SK-N-MC (cell line): ENCODE data around the gene FSTL4.

Source experiments
- DNase-seq: peaks from one replicate; pipeline ENCODE4 v3.0.0-alpha.2; 2011; ENCODE audit warnings: low read depth, low spot score
- H3K27ac ChIP-seq: fragments of 200-600 bp; sonication (generic); 2 replicates; pipeline ENCODE4 v1.5.1; 2016; ENCODE audit warnings: mixed run types
- H3K36me3 ChIP-seq: fragments of 200-600 bp; sonication (generic); 2 replicates; pipeline ENCODE4 v1.6.1; 2017; ENCODE audit warnings: antibody characterized with exemption, low read length, mixed read lengths; ENCODE audit not compliant: insufficient read depth
- H3K4me3 ChIP-seq: fragments of 200-600 bp; sonication (generic); 2 replicates; pipeline ENCODE4 v1.5.1; 2016
- H3K9ac ChIP-seq: fragments of 200-600 bp; sonication (generic); 2 replicates; pipeline ENCODE4 v1.8.0; 2017; ENCODE audit warnings: mixed run types, mixed read lengths; ENCODE audit not compliant: insufficient read length
- H3K9me3 ChIP-seq: fragments of 200-600 bp; sonication (generic); 2 replicates; pipeline ENCODE4 v1.6.1; 2017; ENCODE audit warnings: low read depth, mild to moderate bottlenecking, antibody characterized with exemption, low read length, moderate library complexity, mixed read lengths
- EZH2 ChIP-seq: fragments of 200-600 bp; sonication (generic); IDR thresholded peaks from one replicate; pipeline ENCODE4 v1.6.1; 2017; ENCODE audit warnings: antibody characterized with exemption
- FOXP2 ChIP-seq: optimal IDR thresholded peaks from 2 replicates; pipeline ENCODE3; 2011; ENCODE audit warnings: mild to moderate bottlenecking, moderate library complexity; ENCODE audit not compliant: insufficient read depth; ENCODE audit errors: extremely low read length, control extremely low read depth
- POLR2AphosphoS5 ChIP-seq: IDR thresholded peaks from 2 replicates; pipeline ENCODE4 v1.6.1; 2012; ENCODE audit warnings: mild to moderate bottlenecking, low read depth, low read length, borderline replicate concordance

FSTL4 gene

DNA sequence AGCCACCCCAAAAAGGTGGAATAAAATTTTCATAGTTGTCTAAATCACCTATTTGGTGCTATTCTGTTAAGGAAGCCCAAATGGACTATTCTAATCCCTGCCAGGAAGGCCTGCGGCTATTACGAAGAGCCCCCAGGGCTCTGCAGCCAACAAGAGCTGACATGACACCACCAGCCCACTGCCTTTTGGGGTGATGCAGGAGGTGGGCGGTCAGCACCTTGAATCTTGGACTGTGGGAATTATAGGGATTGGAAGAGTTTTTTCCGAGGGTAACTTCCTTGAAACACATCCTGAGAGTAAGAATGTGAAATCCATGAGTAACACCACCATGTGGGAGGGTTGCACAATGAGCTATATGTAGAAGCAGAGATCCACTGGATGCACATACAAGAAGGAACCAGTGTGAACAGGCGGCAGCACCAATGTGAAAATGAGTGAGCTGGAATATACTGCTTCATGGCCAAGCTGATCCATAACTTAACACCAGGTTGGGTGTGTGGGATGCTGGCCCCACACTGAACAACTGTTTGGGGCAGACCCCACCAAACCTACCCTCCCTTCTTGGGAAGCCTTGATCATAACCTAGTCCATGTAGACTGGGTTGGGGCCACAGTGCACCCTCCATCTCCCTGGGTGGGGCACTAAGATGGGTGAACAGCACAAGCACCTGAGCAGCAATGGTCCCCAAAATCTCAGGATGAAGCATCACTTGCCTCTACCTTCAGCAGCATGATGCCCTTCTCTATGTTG, 239.0 kb downstream of the FSTL4 start:
- Histone ChIP-seq H3K9me3 (peaks cover 5% of the 10 kb centered on the region; the same call in 1 of the 2 replicates), H3K4me3 (no peak overlapping the region), H3K27ac (no peak overlapping the region), H3K9ac (no peak overlapping the region), H3K36me3 (no peaks in the 10 kb centered on the region)
- no peak for DNase-seq
- TF ChIP-seq POLR2AphosphoS5, result no peak
- TF ChIP-seq FOXP2, result no peak
- no peak for TF ChIP-seq EZH2

DNA sequence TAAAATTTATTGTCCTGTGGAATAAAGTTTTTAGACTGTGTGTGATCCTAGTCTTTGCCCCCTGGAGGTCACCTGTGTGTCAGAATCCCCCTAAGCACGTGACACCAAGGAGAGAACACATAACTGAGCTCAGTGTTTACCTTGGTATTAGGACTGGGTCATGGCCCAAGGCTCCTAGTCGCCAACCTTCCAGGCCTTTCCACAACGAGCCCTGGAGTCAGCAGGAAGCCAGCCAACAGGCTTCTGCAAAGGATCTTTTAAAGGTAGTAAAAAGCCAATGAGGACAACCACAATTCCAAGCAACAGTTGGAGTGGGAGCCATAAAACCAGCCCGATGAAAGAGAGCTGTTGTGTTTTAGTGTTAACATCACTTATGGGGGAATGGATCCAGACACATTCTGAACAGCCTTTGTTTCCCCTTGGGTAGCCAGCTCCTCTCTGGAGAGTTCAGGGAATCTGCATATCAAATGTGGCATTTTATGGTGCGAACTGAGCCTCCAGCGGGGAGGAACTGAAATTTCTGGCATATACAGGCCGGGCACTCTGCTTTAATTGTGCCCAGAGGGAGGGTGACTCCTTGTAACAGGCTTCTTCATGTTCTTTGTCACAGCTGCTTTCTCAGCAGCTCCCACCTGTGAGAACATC, 239.9 kb downstream of the FSTL4 start:
- H3K36me3 ChIP-seq, result no peaks in the 10 kb centered on the region
- no peaks in the 10 kb centered on the region; the same call in 1 of the 2 replicates for H3K9me3 ChIP-seq
- DNase-seq, result no peak
- TF ChIP-seq POLR2AphosphoS5, result no peak
- TF ChIP-seq FOXP2, result no peak
- TF ChIP-seq EZH2, result no peak
- H3K4me3 ChIP-seq, result no peak overlapping the region
- no peak overlapping the region for H3K27ac ChIP-seq
- no peak overlapping the region for H3K9ac ChIP-seq

DNA sequence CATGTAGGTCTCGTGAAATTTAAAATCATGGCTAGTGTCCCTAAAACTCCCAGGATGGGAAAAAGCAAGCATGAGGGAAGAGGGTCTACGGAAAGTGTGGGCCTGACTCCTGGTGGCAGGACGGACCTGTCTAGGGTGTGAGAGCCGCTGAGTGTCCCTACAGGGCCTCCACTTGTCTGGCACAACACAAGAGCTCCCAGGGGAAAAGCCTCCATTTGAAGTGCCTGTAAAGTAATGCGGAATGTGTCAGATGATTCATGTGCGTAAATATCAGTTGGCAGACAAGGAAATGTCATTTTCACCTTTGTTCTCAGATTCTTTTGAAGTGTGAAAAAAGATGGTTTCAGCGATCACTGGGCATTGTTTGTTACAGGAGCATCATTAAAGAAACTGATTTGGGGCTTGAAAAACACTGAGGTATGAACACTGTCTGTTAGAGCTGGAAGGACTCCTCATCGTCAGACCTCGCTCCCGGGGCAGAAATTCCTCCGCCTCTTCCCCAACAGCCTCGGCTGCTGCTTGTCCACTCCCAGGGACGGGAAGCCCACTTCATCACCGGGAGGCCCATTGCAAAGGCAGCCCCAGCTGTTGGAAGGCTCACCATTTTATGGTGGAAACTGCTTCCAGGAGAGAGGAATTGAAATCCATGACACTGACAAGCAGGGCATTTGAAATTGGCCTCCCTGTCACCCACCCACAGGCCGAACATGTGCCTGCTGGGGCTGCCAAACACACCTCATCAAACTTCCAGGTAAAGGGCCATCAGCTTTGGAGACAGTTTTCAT, 240.8 kb downstream of the FSTL4 start:
- DNase-seq, result no peak
- TF ChIP-seq POLR2AphosphoS5, result no peak
- no peak for TF ChIP-seq FOXP2
- TF ChIP-seq EZH2, result no peak
- no peak overlapping the region for H3K4me3 ChIP-seq
- H3K9me3 ChIP-seq, result no peaks in the 10 kb centered on the region
- no peaks in the 10 kb centered on the region for H3K36me3 ChIP-seq
- no peak overlapping the region for H3K27ac ChIP-seq
- no peak overlapping the region for H3K9ac ChIP-seq

DNA sequence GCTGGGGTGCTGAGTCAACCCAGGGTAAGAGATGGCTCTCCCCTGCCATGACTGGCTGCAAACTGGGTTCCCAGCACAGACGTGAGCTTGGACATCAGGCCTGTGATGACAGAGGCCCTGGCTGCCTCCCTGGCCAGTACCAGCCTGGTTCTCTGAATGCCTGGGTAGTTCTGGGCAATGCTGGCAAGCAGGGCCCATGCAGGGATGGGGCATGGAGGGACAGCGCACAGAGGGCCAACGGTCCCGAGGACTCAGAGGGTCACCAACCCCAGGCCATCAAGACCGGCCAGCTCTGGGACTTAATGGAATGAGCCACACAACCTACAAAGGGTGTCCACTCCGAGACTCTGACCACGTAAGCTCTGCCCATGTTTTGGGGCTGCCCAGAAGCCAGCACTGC, 241.4 kb downstream of the FSTL4 start:
- DNase-seq, result no peak
- Histone ChIP-seq H3K36me3 (no peaks in the 10 kb centered on the region), H3K27ac (no peak overlapping the region)

DNA sequence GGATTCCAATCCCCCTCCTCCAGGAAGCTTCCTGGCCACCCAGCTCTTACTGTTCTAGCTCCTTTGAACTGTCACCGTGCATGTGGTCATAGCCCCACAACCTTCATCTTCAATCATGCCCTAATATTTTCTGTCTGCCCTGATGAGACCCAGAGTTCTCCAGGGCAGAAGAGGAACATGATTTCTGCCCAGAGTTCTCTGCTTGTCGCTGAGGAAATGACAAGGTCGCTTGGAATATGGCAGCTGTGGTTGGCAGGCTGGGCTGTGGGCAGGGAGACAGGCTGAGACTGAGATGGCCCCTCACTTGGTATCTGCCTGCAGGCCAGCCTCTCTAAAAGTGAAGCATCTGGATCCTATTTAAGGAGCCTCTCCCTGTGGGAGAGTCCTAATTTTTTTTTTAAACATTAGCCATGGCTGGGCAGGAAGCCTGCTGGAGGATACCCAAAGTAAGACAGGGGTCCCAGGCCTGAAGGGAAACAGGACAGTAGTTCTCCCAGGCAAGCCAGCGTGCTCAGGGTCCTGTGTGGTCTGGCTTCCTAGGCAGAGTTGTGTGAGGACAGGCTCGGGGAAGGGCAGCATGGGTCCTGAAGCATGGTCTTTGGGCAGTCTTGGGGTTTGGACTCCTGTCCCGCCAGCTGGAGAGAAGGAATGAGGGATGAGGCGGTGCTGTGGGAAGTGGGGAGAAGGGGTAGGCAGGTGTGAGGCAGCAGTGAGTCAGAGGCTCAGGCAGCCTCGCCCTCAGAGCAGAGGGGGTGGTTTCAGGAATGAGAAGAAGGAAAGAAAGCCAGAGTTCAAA, 242.1 kb downstream of the FSTL4 start:
- no peak overlapping the region for H3K27ac ChIP-seq
- no peaks in the 10 kb centered on the region for H3K9me3 ChIP-seq
- H3K4me3 ChIP-seq, result no peak overlapping the region
- H3K9ac ChIP-seq, result no peak overlapping the region
- TF ChIP-seq FOXP2 (no peak), EZH2 (no peak), POLR2AphosphoS5 (no peak)
- no peak for DNase-seq
- no peaks in the 10 kb centered on the region for H3K36me3 ChIP-seq

More for the DNA sequence above, 241.4 kb downstream of the FSTL4 start:
- no peaks in the 10 kb centered on the region for H3K9me3 ChIP-seq
- no peak overlapping the region for H3K9ac ChIP-seq
- TF ChIP-seq FOXP2 (no peak), EZH2 (no peak), POLR2AphosphoS5 (no peak)
- H3K4me3 ChIP-seq, result no peak overlapping the region

DNA sequence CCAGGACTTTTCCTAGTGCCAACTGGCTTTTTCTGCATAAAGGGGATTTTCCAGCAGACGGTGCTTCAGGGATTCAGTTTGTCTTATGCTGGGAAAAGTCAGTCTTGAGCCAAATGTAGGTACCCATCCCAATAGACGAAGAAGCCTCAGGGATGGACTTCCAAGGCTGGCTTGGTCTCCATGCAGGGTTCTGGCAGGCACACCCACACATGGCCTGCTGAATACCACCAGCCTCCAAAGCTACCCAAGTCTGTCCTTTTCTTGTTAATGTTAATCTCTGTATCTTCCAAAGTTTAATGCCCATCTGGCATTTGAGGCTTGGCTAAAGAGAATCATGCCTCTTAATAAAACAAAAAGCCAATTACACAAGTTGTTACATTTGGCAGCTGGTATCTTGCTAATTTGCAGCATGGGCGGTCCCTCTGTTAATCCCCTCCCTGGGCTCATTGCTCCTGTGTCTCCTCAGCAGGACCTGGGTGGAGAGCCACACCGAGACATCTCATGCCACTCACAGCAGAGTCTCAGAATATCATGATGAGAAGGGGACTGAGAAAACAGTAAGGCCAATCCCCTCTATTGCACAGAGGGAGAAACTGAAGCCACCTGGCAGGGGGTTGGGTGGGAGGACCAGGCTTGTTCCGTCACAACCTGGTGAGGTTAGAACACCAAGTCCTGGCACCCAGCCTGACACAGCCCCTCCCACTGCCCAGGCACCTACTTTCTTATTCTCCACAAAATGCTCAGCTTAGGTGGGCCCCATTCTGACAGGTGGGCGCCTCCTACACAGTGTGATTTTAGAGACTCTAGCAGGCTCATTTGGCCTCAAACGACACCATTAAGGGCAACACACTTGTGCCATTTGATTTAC, 243.2 kb downstream of the FSTL4 start:
- H3K36me3 ChIP-seq, result no peaks in the 10 kb centered on the region
- no peaks in the 10 kb centered on the region for H3K9me3 ChIP-seq
- TF ChIP-seq FOXP2, result no peak
- TF ChIP-seq EZH2, result no peak
- no peak for TF ChIP-seq POLR2AphosphoS5
- H3K9ac ChIP-seq, result no peak overlapping the region
- H3K27ac ChIP-seq, result no peak overlapping the region
- H3K4me3 ChIP-seq, result no peak overlapping the region
- DNase-seq, result no peak

DNA sequence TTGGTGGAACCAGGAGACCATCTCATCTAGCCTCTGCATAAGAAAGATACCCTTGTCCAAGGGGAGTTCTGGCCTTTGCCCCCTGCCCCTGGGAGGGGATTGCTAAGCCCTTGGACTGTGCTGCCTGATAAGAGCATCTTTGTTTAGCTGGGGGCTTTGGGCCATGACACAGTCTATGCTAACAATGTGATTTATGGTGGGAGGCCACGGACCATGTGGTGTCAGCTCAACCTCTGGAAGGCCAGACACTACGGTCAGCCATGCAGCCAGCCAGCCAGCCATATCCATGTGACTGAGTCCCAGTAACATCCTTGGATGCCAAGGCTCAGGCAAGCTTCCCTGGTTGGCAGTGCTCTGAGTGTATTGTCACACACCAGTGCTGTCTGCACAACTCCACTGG, 244.4 kb downstream of the FSTL4 start:
- no peak for DNase-seq
- no peak overlapping the region for H3K27ac ChIP-seq
- H3K36me3 ChIP-seq, result no peaks in the 10 kb centered on the region
- no peaks in the 10 kb centered on the region for H3K9me3 ChIP-seq
- no peak overlapping the region for H3K9ac ChIP-seq
- no peak overlapping the region for H3K4me3 ChIP-seq
- TF ChIP-seq POLR2AphosphoS5, result no peak
- TF ChIP-seq EZH2, result no peak
- no peak for TF ChIP-seq FOXP2
